Measurements from ENCODE around the gene CTU1.

CTU1 gene

DNA sequence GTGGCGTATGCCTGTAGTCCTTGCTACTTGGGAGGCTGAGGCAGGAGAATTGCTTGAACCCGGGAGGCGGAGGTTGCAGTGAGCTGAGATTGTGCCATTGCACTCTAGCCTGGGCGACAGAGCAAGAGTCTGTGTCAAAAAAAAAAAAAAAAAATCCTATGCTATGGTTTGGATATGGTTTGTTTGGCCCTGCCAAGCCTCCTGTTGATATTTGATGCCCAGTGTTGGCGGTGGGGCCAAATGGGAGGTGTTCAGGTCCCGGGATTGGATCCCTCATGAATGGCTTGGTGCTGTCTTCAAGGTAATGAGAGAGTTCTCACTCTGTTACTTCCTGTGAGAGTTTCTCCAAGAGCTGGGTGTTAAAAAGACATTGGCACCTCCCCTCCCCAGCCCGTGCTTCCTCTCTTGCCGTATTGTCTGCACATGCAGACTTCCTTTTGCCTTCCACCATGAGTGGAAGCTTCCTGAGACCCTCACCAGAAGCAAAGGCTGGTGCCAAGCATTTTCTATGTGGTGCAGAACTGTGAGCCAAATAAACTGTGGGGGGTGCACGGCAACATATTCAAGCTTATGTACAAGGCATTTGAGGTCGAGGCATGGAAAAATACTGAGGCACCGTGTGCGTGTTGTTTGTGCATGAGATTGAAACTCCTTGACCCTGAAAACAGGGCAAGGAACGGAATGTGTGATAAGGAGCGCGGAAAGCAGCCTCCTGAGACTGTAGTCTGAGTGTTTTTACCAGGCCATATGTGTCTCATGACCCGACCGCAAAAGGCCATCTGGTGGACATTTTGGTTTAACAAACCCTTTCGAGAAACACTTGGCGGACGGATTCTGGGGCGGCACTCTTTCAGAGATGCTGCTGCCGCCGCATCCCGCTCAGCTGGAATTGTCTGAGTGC lies 23.8 kb upstream of the CTU1 start:
- Histone ChIP-seq H4K8ac (ENCODE audit: low read depth, low read length) (no peak overlapping the region), H4K91ac (ENCODE audit: low read depth, low read length, poor library complexity) (no peak overlapping the region), H2BK12ac (ENCODE audit: low read length) (no peak overlapping the region), H2BK120ac (ENCODE audit: low read depth, low read length) (no peak overlapping the region), H2AK5ac (ENCODE audit: low read depth, low read length) (no peak overlapping the region), H3K4me1 (ENCODE audit: control insufficient read depth in 2 of 2, insufficient read depth in 1 of 2, low read depth in 1 of 2, low read length in 2 of 2) (peaks cover 0 to 4% of the 10 kb centered on the region in 2 donors), H3K14ac (ENCODE audit: low read length) (no peak overlapping the region), H3K18ac (ENCODE audit: low read length) (no peak overlapping the region), H3K27me3 (ENCODE audit: control insufficient read depth in 3 of 3, insufficient read depth in 3 of 3, low read depth in 1 of 3, low read length in 3 of 3) (peaks cover 0 to 19% (median 0%) of the 10 kb centered on the region in 3 experiments), H3K27ac (replicated peaks; ENCODE audit: low read length) (no peak overlapping the region), H2BK15ac (ENCODE audit: low read length) (no peak overlapping the region), H3K4ac (ENCODE audit: low read length) (no peak overlapping the region), H2BK5ac (ENCODE audit: low read length) (no peak overlapping the region), H2AFZ (ENCODE audit: low read length) (peak overlapping the region; percentile 36), H3K4me2 (ENCODE audit: insufficient read depth, low read length, poor library complexity, severe bottlenecking) (no peak overlapping the region), H3K23ac (ENCODE audit: low read depth, low read length, poor library complexity) (no peak overlapping the region), H3K9me3 (replicated peaks in 1 of 2; ENCODE audit: control insufficient read depth in 2 of 2, insufficient read depth in 1 of 2, low read depth in 1 of 2, low read length in 2 of 2) (no peaks in the 10 kb centered on the region), H3K36me3 (replicated peaks in 1 of 2; ENCODE audit: control insufficient read depth in 2 of 2, insufficient read depth in 2 of 2, low read length in 2 of 2) (no peaks in the 10 kb centered on the region), H3K4me3 (ENCODE audit: low read length in 2 of 2) (no peak overlapping the region), H3K9ac (ENCODE audit: low read depth, low read length, poor library complexity) (no peak overlapping the region), H3K79me1 (ENCODE audit: low read depth, low read length) (no peaks in the 10 kb centered on the region)
- no peak for DNase-seq (ENCODE audit: low spot score)
- WGBS, 2 donors (ENCODE audit: extremely low coverage in 2 of 2, insufficient read length in 2 of 2, insufficient replicate concordance in 1 of 2), result no CpG with 5 or more reads among the region's 24 CpGs

DNA sequence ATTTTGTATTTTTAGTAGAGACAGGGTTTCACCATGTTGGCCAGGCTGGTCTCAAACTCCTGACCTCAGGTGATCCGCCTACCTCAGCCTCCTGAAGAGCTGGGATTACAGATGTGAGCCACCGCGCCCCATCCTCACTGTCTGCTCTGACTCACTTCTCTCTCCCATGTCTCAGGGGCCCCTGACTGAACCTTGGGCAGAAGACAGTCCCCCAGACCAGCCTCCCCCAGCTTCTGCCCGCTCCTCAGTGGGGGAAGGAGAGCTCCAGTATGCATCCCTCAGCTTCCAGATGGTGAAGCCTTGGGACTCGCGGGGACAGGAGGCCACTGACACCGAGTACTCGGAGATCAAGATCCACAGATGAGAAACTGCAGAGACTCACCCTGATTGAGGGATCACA lies 21.5 kb upstream of the CTU1 start:
- Histone ChIP-seq H2AFZ (ENCODE audit: low read length) (no peak overlapping the region), H4K8ac (ENCODE audit: low read depth, low read length) (no peak overlapping the region), H2BK12ac (ENCODE audit: low read length) (no peak overlapping the region), H2BK15ac (ENCODE audit: low read length) (no peak overlapping the region), H3K27ac (replicated peaks; ENCODE audit: low read length) (no peak overlapping the region), H3K9ac (ENCODE audit: low read depth, low read length, poor library complexity) (no peak overlapping the region), H3K4me3 (ENCODE audit: low read length in 2 of 2) (no peak overlapping the region), H3K9me3 (replicated peaks in 1 of 2; ENCODE audit: control insufficient read depth in 2 of 2, insufficient read depth in 1 of 2, low read depth in 1 of 2, low read length in 2 of 2) (no peaks in the 10 kb centered on the region), H3K18ac (ENCODE audit: low read length) (no peak overlapping the region), H4K91ac (ENCODE audit: low read depth, low read length, poor library complexity) (no peak overlapping the region), H2AK5ac (ENCODE audit: low read depth, low read length) (no peak overlapping the region), H3K4me1 (ENCODE audit: control insufficient read depth in 2 of 2, insufficient read depth in 1 of 2, low read depth in 1 of 2, low read length in 2 of 2) (peaks cover 0 to 4% of the 10 kb centered on the region in 2 donors), H2BK5ac (ENCODE audit: low read length) (no peak overlapping the region), H3K4me2 (ENCODE audit: insufficient read depth, low read length, poor library complexity, severe bottlenecking) (no peak overlapping the region), H3K23ac (ENCODE audit: low read depth, low read length, poor library complexity) (no peak overlapping the region), H3K36me3 (replicated peaks in 1 of 2; ENCODE audit: control insufficient read depth in 2 of 2, insufficient read depth in 2 of 2, low read length in 2 of 2) (no peaks in the 10 kb centered on the region), H3K4ac (ENCODE audit: low read length) (no peak overlapping the region), H3K27me3 (ENCODE audit: control insufficient read depth in 3 of 3, insufficient read depth in 3 of 3, low read depth in 1 of 3, low read length in 3 of 3) (peaks cover 0 to 20% (median 0%) of the 10 kb centered on the region in 3 experiments), H2BK120ac (ENCODE audit: low read depth, low read length) (no peak overlapping the region), H3K79me1 (ENCODE audit: low read depth, low read length) (no peaks in the 10 kb centered on the region), H3K14ac (ENCODE audit: low read length) (no peak overlapping the region)
- WGBS, 2 donors (ENCODE audit: extremely low coverage in 2 of 2, insufficient read length in 2 of 2, insufficient replicate concordance in 1 of 2), result no CpG with 5 or more reads among the region's 8 CpGs
- no peak for DNase-seq (ENCODE audit: low spot score)

- Histone ChIP-seq H3K27ac (replicated peaks; ENCODE audit: low read length) (no peak overlapping the region), H3K9me3 (replicated peaks in 1 of 2; ENCODE audit: control insufficient read depth in 2 of 2, insufficient read depth in 1 of 2, low read depth in 1 of 2, low read length in 2 of 2) (no peaks in the 10 kb centered on the region), H3K23ac (ENCODE audit: low read depth, low read length, poor library complexity) (no peak overlapping the region), H3K9ac (ENCODE audit: low read depth, low read length, poor library complexity) (no peak overlapping the region), H3K14ac (ENCODE audit: low read length) (no peak overlapping the region), H3K27me3 (ENCODE audit: control insufficient read depth in 3 of 3, insufficient read depth in 3 of 3, low read depth in 1 of 3, low read length in 3 of 3) (peaks cover 0 to 20% (median 0%) of the 10 kb centered on the region in 3 experiments), H3K4me1 (ENCODE audit: control insufficient read depth in 2 of 2, insufficient read depth in 1 of 2, low read depth in 1 of 2, low read length in 2 of 2) (peaks cover 0 to 4% of the 10 kb centered on the region in 2 donors), H2BK12ac (ENCODE audit: low read length) (no peak overlapping the region), H4K91ac (ENCODE audit: low read depth, low read length, poor library complexity) (no peak overlapping the region), H4K8ac (ENCODE audit: low read depth, low read length) (no peak overlapping the region), H2AK5ac (ENCODE audit: low read depth, low read length) (no peak overlapping the region), H3K4ac (ENCODE audit: low read length) (no peak overlapping the region), H3K18ac (ENCODE audit: low read length) (no peak overlapping the region), H2BK120ac (ENCODE audit: low read depth, low read length) (no peak overlapping the region), H3K79me1 (ENCODE audit: low read depth, low read length) (no peaks in the 10 kb centered on the region), H3K36me3 (replicated peaks in 1 of 2; ENCODE audit: control insufficient read depth in 2 of 2, insufficient read depth in 2 of 2, low read length in 2 of 2) (no peaks in the 10 kb centered on the region), H2BK5ac (ENCODE audit: low read length) (no peak overlapping the region), H3K4me2 (ENCODE audit: insufficient read depth, low read length, poor library complexity, severe bottlenecking) (no peak overlapping the region), H2AFZ (ENCODE audit: low read length) (no peak overlapping the region), H2BK15ac (ENCODE audit: low read length) (no peak overlapping the region), H3K4me3 (ENCODE audit: low read length in 2 of 2) (no peak overlapping the region)
- DNase-seq (ENCODE audit: low spot score), result no peak
- no CpG with 5 or more reads among the region's 7 CpGs for WGBS, 2 donors (ENCODE audit: extremely low coverage in 2 of 2, insufficient read length in 2 of 2, insufficient replicate concordance in 1 of 2)
Observed at GRCh38 chr19:51128227-51128626, 20.0 kb upstream of the CTU1 start.

DNA sequence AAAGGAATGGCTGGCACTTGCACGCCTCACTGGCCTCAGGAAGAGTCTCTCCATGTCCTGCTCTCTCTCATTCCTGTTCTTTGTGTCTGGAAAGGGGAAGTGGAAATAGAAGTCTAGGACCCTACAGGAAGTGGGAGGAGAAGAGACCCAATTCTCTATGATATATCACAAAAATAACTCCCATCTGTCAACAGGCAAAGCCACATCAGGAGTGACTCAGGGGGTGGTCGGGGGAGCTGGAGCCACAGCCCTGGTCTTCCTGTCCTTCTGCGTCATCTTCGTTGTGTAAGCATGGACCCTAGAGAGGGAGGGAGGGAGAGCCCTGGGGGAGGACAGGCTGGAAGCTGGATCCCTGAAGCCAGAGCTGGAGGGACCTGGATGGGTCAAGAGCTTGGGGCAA lies 19.5 kb upstream of the CTU1 start:
- Histone ChIP-seq H3K23ac (ENCODE audit: low read depth, low read length, poor library complexity) (no peak overlapping the region), H3K14ac (ENCODE audit: low read length) (no peak overlapping the region), H3K79me1 (ENCODE audit: low read depth, low read length) (no peaks in the 10 kb centered on the region), H3K4me1 (ENCODE audit: control insufficient read depth in 2 of 2, insufficient read depth in 1 of 2, low read depth in 1 of 2, low read length in 2 of 2) (peaks cover under 1 to 4% of the 10 kb centered on the region in 2 donors), H3K4me2 (ENCODE audit: insufficient read depth, low read length, poor library complexity, severe bottlenecking) (no peak overlapping the region), H4K91ac (ENCODE audit: low read depth, low read length, poor library complexity) (no peak overlapping the region), H3K4me3 (ENCODE audit: low read length in 2 of 2) (no peak overlapping the region), H2BK15ac (ENCODE audit: low read length) (no peak overlapping the region), H2BK120ac (ENCODE audit: low read depth, low read length) (no peak overlapping the region), H3K9me3 (replicated peaks in 1 of 2; ENCODE audit: control insufficient read depth in 2 of 2, insufficient read depth in 1 of 2, low read depth in 1 of 2, low read length in 2 of 2) (no peaks in the 10 kb centered on the region), H3K27me3 (ENCODE audit: control insufficient read depth in 3 of 3, insufficient read depth in 3 of 3, low read depth in 1 of 3, low read length in 3 of 3) (peaks cover 0 to 20% (median 0%) of the 10 kb centered on the region in 3 experiments), H4K8ac (ENCODE audit: low read depth, low read length) (no peak overlapping the region), H3K9ac (ENCODE audit: low read depth, low read length, poor library complexity) (no peak overlapping the region), H3K4ac (ENCODE audit: low read length) (no peak overlapping the region), H3K18ac (ENCODE audit: low read length) (no peak overlapping the region), H2AK5ac (ENCODE audit: low read depth, low read length) (no peak overlapping the region), H2BK12ac (ENCODE audit: low read length) (no peak overlapping the region), H3K27ac (replicated peaks; ENCODE audit: low read length) (no peak overlapping the region), H2BK5ac (ENCODE audit: low read length) (no peak overlapping the region), H3K36me3 (replicated peaks in 1 of 2; ENCODE audit: control insufficient read depth in 2 of 2, insufficient read depth in 2 of 2, low read length in 2 of 2) (no peaks in the 10 kb centered on the region), H2AFZ (ENCODE audit: low read length) (no peak overlapping the region)
- no CpG with 5 or more reads among the region's 4 CpGs for WGBS, 2 donors (ENCODE audit: extremely low coverage in 2 of 2, insufficient read length in 2 of 2, insufficient replicate concordance in 1 of 2)
- no peak for DNase-seq (ENCODE audit: low spot score)
